HFFc6 (cell line): ENCODE measurements around the gene TNNC1. TPM values are rescaled to one million over a fixed set of nuclear protein-coding genes. Genes with fewer than 3 reads are reported as not detected.

Source experiments
- DNase-seq: peaks from one replicate; pipeline ENCODE4 v3.0.0-alpha.2; 2018
- H3K27ac Mint-ChIP-seq: 2 replicates; pipeline ENCODE4 v1.8.0; 2020; ENCODE audit warnings: mild to moderate bottlenecking, mixed read lengths
- H3K27me3 Mint-ChIP-seq: 2 replicates; pipeline ENCODE4 v1.8.0; 2021; ENCODE audit warnings: mild to moderate bottlenecking, moderate library complexity, mixed read lengths; ENCODE audit not compliant: insufficient read depth
- H3K36me3 Mint-ChIP-seq: 2 replicates; pipeline ENCODE4 v1.8.0; 2021; ENCODE audit warnings: low read depth, mixed read lengths
- H3K4me1 Mint-ChIP-seq: 2 replicates; pipeline ENCODE4 v1.8.0; 2020; ENCODE audit warnings: low read depth, mixed read lengths
- H3K4me3 Mint-ChIP-seq: 2 replicates; pipeline ENCODE4 v1.8.0; 2020; ENCODE audit warnings: mild to moderate bottlenecking, moderate library complexity, mixed read lengths
- H3K9me3 Mint-ChIP-seq: 2 replicates; pipeline ENCODE4 v1.8.0; 2020; ENCODE audit warnings: mild to moderate bottlenecking, mixed read lengths
- total RNA-seq, 6 experiments: library from RNA; stranded (reverse); fragmentation: NEBNext Ultra II Directional; extraction: Animal tissue kit (Norgen Biotek cat#: 25700); gene quantifications; 2 replicates in 1 of 6; 3 replicates in 5 of 6; pipeline ENCODE4 v1.2.3, GENCODE V29; 2021
- TF ChIP-seq, protein P1 (sequence below): fragments of 200-600 bp; sonication (generic); IDR thresholded peaks from 2 replicates; pipeline ENCODE4 v1.5.0; 2021; ENCODE audit warnings: antibody characterized with exemption, mild to moderate bottlenecking

TNNC1 gene
- total RNA-seq, 6 experiments from 2014 or later, result 0.35 to 0.55 (median 0.53) TPM; not detected in 2

DNA sequence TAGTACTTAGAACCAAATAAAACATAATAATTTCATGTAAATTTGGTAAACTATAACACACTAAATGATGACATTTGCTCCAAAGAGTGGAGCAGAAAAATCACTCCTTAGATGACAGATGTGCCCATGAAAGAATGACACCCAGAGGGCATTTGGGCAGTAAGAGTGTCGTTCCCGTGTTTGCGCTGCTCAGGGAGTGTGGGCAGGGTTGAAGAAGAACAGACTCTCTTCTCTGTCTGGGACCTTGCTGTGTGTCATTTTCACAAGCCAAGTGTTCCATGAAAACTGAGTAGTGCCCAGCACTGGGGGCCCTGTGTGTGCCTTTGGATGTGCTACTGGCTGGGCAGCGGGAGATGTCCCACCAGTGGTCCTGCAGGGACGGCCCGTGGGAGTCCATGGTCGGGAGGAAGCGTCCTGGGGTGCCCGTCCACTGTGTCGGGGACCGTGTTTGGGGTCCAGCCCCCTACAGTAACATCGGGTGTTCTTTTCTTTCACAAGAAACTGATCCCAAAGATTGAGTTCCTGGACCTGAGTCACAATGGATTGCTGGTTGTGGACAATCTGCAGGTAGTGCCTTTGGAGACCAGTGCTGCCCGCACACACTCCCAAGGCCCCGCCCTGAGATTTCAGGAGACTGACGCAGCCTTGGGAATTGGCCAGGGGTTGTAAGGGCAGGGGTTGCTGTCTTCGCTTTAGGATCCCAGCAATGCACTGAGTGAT lies 23.4 kb upstream of the TNNC1 start:
- Mint-ChIP-seq H3K27ac (no peak overlapping the region), H3K4me3 (no peak overlapping the region), H3K27me3 (no peaks in the 10 kb centered on the region)

GRCh38 chr3:52473026-52473425 lies 19.2 kb upstream of the TNNC1 start:
- Mint-ChIP-seq H3K4me3 (no peak overlapping the region), H3K27me3 (no peaks in the 10 kb centered on the region; the same call in 1 of the 2 replicates), H3K36me3 (peaks cover 21% of the 10 kb centered on the region), H3K4me1 (peaks cover 10% of the 10 kb centered on the region), H3K27ac (no peak overlapping the region), H3K9me3 (no peaks in the 10 kb centered on the region)
- DNase-seq, result no peak
- TF ChIP-seq, protein P1, sequence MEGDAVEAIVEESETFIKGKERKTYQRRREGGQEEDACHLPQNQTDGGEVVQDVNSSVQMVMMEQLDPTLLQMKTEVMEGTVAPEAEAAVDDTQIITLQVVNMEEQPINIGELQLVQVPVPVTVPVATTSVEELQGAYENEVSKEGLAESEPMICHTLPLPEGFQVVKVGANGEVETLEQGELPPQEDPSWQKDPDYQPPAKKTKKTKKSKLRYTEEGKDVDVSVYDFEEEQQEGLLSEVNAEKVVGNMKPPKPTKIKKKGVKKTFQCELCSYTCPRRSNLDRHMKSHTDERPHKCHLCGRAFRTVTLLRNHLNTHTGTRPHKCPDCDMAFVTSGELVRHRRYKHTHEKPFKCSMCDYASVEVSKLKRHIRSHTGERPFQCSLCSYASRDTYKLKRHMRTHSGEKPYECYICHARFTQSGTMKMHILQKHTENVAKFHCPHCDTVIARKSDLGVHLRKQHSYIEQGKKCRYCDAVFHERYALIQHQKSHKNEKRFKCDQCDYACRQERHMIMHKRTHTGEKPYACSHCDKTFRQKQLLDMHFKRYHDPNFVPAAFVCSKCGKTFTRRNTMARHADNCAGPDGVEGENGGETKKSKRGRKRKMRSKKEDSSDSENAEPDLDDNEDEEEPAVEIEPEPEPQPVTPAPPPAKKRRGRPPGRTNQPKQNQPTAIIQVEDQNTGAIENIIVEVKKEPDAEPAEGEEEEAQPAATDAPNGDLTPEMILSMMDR, result no peak

More for the DNA sequence above, 23.4 kb upstream of the TNNC1 start:
- peaks cover 29% of the 10 kb centered on the region for H3K36me3 Mint-ChIP-seq
- DNase-seq, result no peak
- TF ChIP-seq, protein P1, result no peak
- no peaks in the 10 kb centered on the region for H3K9me3 Mint-ChIP-seq
- no peaks in the 10 kb centered on the region; the same call in 1 of the 2 replicates for H3K4me1 Mint-ChIP-seq

GRCh38 chr3:52472239-52473000 lies 18.6 kb upstream of the TNNC1 start:
- H3K36me3 Mint-ChIP-seq, result peaks cover 21% of the 10 kb centered on the region
- DNase-seq, result no peak
- peaks cover 11% of the 10 kb centered on the region for H3K4me1 Mint-ChIP-seq
- H3K9me3 Mint-ChIP-seq, result no peaks in the 10 kb centered on the region
- no peak overlapping the region for H3K4me3 Mint-ChIP-seq
- H3K27me3 Mint-ChIP-seq, result no peaks in the 10 kb centered on the region; the same call in 1 of the 2 replicates
- no peak overlapping the region for H3K27ac Mint-ChIP-seq
- TF ChIP-seq, protein P1, result peak; percentile 22; the same call in 1 of the 2 replicates

DNA sequence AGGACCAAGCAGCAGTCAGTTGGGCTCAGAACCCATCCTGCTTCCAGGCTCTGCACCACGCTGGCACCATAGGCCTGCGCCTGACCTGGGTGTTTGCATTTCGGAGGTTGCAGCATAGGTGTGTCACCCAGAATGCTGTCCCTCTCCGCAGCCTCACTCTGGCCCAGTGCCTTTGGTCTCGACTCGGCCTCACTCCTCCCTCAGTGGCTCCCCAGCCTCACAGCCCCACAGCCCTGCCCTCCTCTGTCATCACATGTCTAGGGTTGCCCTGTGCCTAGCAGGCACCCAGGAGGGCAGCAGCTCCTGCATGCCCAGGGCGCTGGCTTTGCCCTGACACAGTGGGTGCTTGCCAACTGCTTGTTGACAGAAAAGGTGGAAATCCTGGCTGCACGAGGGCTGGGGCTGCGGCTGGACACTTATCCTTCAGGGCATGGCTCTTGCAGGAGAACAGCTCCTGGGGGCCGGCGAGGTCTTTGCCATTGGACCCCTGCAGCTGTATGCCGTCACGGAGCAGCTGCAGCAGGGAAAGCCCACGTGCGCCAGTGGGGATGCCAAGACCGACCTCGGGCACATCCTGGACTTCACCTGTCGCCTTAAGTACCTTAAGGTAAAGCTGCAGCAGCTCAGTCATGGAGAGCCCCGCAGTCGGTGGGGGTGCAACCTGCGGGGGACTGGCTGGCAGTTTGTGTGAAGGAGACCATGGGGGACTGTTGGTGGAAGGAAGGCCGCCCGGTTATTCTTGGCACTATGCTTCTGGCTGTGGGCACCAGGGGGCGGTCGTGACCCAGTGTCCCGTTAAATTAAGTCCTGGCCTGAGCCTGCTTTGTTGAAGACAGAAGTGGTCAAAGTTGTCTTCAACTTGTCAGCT lies 17.8 kb upstream of the TNNC1 start:
- no peak overlapping the region for H3K27ac Mint-ChIP-seq
- H3K4me3 Mint-ChIP-seq, result no peak overlapping the region
- H3K4me1 Mint-ChIP-seq, result peaks cover 13% of the 10 kb centered on the region
- no peak for DNase-seq
- TF ChIP-seq, protein P1, result peak; percentile 80
- no peaks in the 10 kb centered on the region for H3K9me3 Mint-ChIP-seq
- H3K36me3 Mint-ChIP-seq, result peaks cover 21% of the 10 kb centered on the region
- H3K27me3 Mint-ChIP-seq, result no peaks in the 10 kb centered on the region; the same call in 1 of the 2 replicates

GRCh38 chr3:52470920-52471319 lies 17.1 kb upstream of the TNNC1 start:
- H3K36me3 Mint-ChIP-seq, result peaks cover 26% of the 10 kb centered on the region

More at GRCh38 chr3:52470920-52471319, 17.1 kb upstream of the TNNC1 start:
- H3K27ac Mint-ChIP-seq, result no peak overlapping the region
- TF ChIP-seq, protein P1, result no peak
- no peak for DNase-seq
- H3K4me3 Mint-ChIP-seq, result no peak overlapping the region
- no peaks in the 10 kb centered on the region for H3K9me3 Mint-ChIP-seq
- peaks cover 20% of the 10 kb centered on the region for H3K4me1 Mint-ChIP-seq
- H3K27me3 Mint-ChIP-seq, result no peaks in the 10 kb centered on the region; the same call in none of the 2 replicates
